ENCODE measurements around the gene SLC45A3.

DNA sequence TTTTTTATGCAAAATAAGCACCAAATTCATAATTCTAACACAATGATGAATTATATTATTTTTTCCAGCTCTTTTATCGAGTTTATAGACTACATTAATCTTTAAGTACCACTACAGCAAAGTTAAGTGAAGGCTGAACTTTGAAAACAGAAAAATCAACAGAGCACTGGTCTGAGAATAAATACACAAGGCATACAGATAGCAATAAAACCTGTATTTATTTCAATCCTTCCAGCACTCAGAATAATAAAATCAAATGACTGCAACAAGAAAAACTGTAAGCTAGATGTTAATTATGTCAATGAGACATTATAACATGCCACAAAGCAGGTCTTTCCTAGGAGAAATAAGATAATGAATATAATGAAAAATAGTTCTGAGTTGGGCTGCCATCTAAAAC, 45.2 kb upstream of the SLC45A3 start:
- TF ChIP-seq POLR2AphosphoS5 (IDR thresholded peaks at IDR 0.05) (no peak), TAF1 (IDR thresholded peaks at IDR 0.05; ENCODE audit: low read depth) (no peak), EZH2 (IDR thresholded peaks at IDR 0.05; ENCODE audit: borderline replicate concordance, insufficient read depth, low read length, poor library complexity, severe bottlenecking) (no peak)
- TF ChIP-seq, protein P1, sequence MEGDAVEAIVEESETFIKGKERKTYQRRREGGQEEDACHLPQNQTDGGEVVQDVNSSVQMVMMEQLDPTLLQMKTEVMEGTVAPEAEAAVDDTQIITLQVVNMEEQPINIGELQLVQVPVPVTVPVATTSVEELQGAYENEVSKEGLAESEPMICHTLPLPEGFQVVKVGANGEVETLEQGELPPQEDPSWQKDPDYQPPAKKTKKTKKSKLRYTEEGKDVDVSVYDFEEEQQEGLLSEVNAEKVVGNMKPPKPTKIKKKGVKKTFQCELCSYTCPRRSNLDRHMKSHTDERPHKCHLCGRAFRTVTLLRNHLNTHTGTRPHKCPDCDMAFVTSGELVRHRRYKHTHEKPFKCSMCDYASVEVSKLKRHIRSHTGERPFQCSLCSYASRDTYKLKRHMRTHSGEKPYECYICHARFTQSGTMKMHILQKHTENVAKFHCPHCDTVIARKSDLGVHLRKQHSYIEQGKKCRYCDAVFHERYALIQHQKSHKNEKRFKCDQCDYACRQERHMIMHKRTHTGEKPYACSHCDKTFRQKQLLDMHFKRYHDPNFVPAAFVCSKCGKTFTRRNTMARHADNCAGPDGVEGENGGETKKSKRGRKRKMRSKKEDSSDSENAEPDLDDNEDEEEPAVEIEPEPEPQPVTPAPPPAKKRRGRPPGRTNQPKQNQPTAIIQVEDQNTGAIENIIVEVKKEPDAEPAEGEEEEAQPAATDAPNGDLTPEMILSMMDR (IDR thresholded peaks at IDR 0.05; ENCODE audit: poor library complexity, severe bottlenecking) = no peak
- TF ChIP-seq, protein P2, sequence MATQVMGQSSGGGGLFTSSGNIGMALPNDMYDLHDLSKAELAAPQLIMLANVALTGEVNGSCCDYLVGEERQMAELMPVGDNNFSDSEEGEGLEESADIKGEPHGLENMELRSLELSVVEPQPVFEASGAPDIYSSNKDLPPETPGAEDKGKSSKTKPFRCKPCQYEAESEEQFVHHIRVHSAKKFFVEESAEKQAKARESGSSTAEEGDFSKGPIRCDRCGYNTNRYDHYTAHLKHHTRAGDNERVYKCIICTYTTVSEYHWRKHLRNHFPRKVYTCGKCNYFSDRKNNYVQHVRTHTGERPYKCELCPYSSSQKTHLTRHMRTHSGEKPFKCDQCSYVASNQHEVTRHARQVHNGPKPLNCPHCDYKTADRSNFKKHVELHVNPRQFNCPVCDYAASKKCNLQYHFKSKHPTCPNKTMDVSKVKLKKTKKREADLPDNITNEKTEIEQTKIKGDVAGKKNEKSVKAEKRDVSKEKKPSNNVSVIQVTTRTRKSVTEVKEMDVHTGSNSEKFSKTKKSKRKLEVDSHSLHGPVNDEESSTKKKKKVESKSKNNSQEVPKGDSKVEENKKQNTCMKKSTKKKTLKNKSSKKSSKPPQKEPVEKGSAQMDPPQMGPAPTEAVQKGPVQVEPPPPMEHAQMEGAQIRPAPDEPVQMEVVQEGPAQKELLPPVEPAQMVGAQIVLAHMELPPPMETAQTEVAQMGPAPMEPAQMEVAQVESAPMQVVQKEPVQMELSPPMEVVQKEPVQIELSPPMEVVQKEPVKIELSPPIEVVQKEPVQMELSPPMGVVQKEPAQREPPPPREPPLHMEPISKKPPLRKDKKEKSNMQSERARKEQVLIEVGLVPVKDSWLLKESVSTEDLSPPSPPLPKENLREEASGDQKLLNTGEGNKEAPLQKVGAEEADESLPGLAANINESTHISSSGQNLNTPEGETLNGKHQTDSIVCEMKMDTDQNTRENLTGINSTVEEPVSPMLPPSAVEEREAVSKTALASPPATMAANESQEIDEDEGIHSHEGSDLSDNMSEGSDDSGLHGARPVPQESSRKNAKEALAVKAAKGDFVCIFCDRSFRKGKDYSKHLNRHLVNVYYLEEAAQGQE (IDR thresholded peaks at IDR 0.05; ENCODE audit: borderline replicate concordance) = no peak
